NOMO-1 treated with dmso at 0.1 percent for 144 hours (cell line): ENCODE data around the gene CNOT1.
"Not testable (repeated sequence)": the region's sequence is repeated elsewhere in the genome, so short reads cannot be mapped to it uniquely, and the experiment has no call there.

Experiments
- DNase-seq: peaks from one replicate; lab custom pipeline; 2025; ENCODE audit not compliant: unreplicated experiment; lab: John Stamatoyannopoulos, UW

CNOT1 gene

GRCh38 chr16:58582971-58583765 is 46.5 kb downstream of the CNOT1 start:
- no peak for DNase-seq

GRCh38 chr16:58582133-58582532 is 47.5 kb downstream of the CNOT1 start:
- DNase-seq: no peak

GRCh38 chr16:58579587-58579986 is 50.0 kb downstream of the CNOT1 start:
- no peak for DNase-seq

GRCh38 chr16:58578642-58579041 is 51.0 kb downstream of the CNOT1 start:
- DNase-seq: no peak

- DNase-seq: no peak
These were observed 52.5 kb downstream of the CNOT1 start for GRCh38 chr16:58577141-58577540.

- DNase-seq: no peak
These were observed 54.7 kb downstream of the CNOT1 start for GRCh38 chr16:58574895-58575294.

- DNase-seq: not testable (repeated sequence)
These were observed 63.9 kb downstream of the CNOT1 start for GRCh38 chr16:58565697-58566096.

- no peak for DNase-seq
These were observed 65.9 kb downstream of the CNOT1 start for GRCh38 chr16:58563775-58564174.

GRCh38 chr16:58563235-58563634 is 66.4 kb downstream of the CNOT1 start:
- DNase-seq: no peak

- DNase-seq: no peak
These were observed 72.9 kb downstream of the CNOT1 start for GRCh38 chr16:58556678-58557077.

- DNase-seq: no peak
These were observed 78.1 kb downstream of the CNOT1 start for GRCh38 chr16:58551496-58551895.

GRCh38 chr16:58548378-58548777 is 81.2 kb downstream of the CNOT1 start:
- no peak for DNase-seq

- DNase-seq: no peak
These were observed 85.9 kb downstream of the CNOT1 start for GRCh38 chr16:58543685-58544084.

GRCh38 chr16:58542291-58542690 is 87.3 kb downstream of the CNOT1 start:
- DNase-seq: no peak

- no peak for DNase-seq
These were observed 87.9 kb downstream of the CNOT1 start for GRCh38 chr16:58541711-58542110.

- no peak for DNase-seq
These were observed 92.3 kb downstream of the CNOT1 start for GRCh38 chr16:58537124-58537906.

- DNase-seq: no peak
These were observed 93.3 kb downstream of the CNOT1 start for GRCh38 chr16:58536278-58536677.

- DNase-seq: no peak
These were observed 94.5 kb downstream of the CNOT1 start for GRCh38 chr16:58535100-58535499.

GRCh38 chr16:58533751-58534470 is 95.7 kb downstream of the CNOT1 start:
- DNase-seq: no peak

GRCh38 chr16:58532414-58532813 is 97.2 kb downstream of the CNOT1 start:
- no peak for DNase-seq

GRCh38 chr16:58530179-58530578 is 99.4 kb downstream of the CNOT1 start:
- DNase-seq: no peak

- no peak for DNase-seq
These were observed 109.9 kb downstream of the CNOT1 start for GRCh38 chr16:58519707-58520106.
